Kidney tubule cell (primary cell): ENCODE data around the gene HLX.

Experiments used
- DNase-seq: peaks from one replicate; pipeline ENCODE4 v3.0.0-alpha.2; 2018; ENCODE audit warnings: low spot score

The HLX gene, protein sequence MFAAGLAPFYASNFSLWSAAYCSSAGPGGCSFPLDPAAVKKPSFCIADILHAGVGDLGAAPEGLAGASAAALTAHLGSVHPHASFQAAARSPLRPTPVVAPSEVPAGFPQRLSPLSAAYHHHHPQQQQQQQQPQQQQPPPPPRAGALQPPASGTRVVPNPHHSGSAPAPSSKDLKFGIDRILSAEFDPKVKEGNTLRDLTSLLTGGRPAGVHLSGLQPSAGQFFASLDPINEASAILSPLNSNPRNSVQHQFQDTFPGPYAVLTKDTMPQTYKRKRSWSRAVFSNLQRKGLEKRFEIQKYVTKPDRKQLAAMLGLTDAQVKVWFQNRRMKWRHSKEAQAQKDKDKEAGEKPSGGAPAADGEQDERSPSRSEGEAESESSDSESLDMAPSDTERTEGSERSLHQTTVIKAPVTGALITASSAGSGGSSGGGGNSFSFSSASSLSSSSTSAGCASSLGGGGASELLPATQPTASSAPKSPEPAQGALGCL

DNA sequence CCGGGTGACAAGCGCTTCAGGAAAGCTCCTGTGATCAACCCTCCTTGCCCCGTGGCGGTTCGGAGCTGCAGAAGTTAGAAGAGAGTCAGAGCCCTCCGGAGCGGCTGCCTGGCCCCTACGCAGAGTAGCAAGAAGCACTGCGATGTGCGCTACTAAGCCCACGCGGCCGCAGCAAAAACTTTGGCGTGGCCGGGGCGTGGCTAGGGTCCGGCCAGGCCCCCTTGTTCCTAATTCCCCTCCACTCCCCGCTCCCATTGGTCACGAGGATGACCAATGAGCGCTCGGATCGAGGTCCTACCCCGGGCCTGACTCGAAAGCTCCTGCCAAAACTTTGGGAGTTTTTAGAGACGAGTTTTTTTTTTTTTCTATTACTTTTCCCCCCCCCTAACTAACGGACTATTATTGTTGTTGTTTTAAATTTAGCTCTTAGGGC lies at the start of gene HLX:
TSS of gene HLX (plus strand) at position 368 of the 433 bp plus-strand sequence. CDS start 415 bp downstream, outside the sequence.
- DNase-seq = peak; percentile 78

DNA sequence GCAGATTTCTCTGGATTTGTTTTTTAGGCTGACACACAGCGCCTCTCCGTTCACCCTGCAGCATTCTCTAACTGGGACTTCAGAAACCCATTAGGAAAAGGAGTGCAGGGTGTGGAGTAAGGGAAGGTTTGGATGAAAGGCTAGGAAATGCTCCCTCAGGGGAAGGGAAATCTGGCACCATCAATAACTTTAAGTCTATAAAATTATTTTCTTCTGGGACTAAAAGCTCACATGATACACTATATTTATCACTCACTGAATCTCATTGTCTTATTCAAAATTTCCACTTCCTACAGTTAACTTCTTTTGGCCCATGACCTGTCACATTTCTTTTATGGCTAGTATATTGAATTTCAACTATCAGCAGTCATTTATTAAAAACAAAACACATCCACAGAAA lies 45.8 kb upstream of the HLX start:
- no peak for DNase-seq

DNA sequence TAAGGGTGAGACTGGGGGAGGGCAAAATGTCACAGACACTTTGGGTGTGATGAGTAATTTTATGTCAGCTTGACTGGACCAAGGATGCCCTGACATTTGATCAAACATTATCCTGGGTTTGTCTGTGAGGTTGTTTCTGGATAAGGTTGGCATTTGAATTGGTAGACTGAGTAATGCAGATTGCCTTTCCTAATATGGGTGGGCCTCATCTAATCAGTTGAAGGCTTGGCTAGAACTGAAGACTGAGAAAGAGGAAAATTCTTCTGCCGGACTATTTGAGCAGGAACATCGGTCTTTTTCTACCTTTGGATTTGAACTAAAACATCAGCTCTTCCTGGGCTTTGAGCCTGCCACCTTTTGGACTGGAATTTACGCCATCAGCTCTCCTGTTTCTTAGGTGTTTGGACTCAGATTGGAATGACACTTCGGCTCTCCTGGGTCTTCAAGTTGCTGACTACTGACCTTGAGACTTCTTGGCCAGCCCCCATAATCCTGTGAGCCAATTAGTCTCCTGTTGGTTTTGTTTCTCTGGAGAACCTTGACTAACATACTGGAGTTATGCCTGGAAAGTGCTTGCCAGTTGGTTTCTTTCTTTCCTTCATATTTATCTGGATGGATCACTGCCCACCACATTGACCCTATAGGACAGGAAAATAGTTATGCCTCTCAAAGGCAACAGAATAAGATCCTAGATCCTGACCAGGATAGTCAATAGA lies 44.9 kb upstream of the HLX start:
- no peak for DNase-seq

DNA sequence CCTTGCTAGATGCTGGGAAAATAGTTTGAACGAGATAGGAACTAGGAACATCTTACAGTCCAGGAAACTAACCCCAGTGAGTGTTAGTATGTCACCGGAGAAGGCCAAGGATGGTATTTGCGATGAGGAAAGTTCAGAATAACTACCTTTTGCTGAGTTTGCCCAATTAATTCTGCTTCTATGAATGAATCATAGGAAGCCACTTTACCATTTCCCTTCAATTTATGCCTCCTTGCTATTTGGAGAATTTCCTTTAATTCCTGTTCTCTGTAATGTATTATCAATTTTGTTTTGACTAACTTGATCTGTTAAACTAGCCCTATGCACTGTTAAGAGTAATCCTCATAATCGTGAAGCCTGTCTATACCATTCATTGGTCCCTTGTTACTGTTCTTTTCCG lies 40.7 kb upstream of the HLX start:
- DNase-seq = no peak

DNA sequence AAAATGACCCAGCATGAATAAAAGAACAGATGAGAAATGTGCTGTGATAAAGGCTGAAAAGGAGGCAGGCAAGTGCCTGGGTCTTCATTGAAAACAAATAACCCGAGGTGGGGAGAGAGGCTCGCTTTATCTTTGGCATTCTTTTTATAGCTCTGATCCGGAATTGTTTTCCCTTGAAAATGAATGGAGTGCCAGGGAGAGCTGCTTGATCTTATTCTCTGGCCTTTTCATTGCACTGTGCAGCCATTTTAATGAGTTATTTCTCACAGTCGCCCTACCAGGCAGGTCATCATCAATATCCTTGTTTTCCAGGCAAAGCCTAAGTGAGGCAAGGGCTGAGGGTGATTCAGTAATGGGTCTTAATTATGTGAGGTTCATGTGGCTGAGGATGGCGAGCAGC lies 39.8 kb upstream of the HLX start:
- no peak for DNase-seq

DNA sequence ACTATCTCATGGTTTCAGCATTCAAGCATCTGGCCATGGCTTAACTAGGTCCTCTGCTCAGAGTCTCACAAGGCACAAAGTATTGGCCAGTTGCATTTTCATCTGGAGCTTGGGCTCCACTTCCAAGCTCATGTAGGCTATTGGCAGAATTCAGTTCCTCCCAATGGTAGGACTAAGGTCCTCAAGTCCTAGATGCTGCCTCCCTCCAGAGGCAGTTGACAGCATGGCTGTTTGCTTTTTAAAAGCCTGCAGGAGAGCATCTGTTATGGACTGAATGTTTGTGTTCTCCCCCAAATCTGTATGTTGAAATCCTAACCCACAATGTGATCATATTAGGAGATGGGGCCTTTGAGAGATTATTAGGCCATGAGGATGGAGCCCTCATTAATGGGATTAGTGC lies 38.0 kb upstream of the HLX start:
- no peak for DNase-seq

DNA sequence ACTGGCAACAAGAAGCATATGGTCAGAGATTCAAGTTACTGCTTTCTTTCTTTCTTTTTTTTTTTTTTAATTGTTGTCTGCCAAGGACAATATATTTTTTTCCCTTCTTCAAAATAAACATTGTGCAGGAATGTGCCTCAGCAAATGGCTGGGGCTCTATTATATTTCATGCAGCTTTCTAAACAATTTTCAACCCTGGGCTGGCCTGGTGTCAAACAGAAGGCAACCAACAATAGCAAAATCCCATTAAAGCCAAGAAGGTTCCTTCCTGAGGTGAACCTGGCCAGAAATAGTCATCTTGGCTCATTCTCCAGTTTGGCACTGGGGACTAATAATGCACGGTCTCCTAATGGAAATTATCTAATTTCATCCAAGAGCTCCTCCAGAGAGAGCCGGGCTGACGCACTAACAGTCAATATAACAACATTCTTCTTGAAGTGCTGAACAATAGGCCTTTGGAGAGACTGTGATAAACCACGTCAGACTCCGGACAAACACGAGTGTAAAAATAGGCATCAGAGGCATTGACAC lies 35.7 kb upstream of the HLX start:
- DNase-seq = no peak

DNA sequence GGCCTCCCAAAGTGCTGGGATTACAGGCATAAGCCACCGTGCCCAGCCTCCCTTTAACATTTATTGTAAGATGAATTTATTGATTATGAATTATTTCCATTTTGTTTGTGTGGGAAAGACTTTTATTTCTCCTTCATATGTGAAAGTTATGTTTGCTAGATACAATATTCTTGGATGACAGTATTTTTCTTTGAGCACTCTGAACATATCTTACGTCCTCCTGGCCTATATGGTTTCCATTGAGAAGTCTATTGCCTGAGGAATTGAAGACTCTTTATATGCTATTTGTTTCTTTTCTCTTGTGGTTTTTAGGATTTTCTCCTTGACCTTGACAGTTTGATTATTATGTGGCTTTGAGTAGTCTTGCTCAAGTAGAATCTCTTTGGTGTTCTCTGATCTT lies 26.8 kb upstream of the HLX start:
- DNase-seq = no peak

DNA sequence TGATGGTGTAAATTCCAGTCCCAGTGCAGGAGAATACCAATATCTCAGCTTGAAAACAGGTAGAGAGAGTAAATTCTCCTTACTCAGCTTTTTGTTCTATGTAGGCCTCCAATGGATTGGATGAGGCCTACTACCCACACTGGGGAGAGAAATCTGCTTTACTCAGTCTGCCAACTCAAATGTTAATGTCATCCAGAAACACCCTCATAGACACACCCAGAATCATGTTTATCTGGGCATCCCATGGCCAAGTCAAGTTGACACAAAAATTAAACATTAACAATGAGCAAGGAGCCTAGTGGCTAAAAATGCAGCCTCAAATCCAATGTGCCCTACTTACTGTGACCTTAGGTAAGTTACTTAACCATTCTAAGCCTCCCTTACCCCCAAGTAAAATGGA lies 6.9 kb upstream of the HLX start:
- no peak for DNase-seq

DNA sequence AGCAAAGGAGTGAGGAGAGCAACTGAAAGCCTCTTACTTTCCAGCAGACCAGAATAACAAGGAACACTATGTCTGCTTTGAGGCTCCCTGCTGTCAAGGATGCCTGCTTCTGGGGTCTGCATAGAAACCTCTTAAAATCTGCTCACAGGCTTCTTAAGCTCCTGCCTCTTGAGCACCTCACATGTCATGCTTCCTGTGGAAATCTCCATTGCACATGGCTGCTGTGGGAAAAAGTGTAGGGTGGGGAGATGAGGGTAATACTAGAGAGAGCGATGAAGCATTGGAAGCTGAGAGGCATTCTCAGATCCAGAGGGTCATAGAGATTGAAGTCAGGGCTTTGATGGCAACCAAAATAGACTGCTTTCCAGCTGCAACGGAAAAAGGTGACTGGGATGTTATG lies 6.2 kb upstream of the HLX start:
- no peak for DNase-seq

DNA sequence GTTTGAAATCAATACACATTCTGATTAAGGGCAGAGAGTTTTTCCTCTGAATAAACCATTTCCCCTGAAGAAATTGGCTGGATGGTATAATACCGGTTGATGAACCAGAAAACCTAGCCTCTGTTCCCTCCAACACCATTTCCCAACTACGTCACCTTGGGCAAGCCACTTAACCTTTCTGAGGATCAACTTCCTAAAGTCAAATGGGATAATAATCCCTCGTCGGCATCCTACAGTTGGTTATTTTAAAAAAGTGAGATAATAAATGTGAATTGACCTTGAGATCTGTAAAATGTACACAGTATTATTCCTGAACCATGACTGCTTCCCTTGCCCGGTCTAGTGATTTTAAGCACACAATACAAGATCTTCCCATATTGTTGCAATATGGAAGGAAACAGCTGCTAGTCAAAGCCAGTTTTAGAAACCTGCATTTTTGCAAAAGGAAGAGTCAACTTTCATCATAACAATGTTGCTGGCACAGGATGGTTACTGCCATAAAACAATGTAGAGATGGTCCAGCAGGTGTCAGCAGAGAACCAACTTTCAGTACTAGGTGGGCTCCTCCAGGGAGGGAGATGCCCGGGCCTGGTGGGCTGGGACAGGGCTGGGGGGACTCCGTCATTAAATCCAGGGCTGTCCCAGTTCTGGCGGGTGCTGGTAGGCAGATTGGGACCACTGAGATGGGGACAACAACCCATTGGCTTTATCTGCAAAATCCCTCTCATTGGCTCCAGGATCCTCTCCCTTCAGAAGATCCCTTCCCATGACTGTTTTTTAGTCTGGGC lies 5.2 kb upstream of the HLX start:
- DNase-seq = peak; percentile 29

DNA sequence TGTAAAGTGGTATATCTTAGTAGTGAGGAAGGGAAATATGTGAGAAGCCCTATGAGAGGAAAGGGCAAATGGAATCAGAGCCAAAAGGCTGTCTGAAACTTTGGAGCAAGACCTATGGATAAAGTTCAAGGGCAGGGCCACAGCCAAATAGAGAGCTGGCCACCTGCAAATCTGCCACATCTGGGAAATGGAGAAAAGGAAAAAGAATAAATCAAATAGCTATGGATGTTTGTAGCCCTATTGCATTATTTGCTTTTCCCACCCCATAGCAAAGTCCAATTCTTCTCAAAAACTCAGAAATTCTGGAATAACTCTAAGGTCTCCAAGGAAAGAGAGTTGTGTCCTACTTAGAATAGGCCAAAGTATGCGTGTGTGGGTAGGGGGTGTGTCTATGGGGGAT lies 4.0 kb upstream of the HLX start:
- DNase-seq = no peak

DNA sequence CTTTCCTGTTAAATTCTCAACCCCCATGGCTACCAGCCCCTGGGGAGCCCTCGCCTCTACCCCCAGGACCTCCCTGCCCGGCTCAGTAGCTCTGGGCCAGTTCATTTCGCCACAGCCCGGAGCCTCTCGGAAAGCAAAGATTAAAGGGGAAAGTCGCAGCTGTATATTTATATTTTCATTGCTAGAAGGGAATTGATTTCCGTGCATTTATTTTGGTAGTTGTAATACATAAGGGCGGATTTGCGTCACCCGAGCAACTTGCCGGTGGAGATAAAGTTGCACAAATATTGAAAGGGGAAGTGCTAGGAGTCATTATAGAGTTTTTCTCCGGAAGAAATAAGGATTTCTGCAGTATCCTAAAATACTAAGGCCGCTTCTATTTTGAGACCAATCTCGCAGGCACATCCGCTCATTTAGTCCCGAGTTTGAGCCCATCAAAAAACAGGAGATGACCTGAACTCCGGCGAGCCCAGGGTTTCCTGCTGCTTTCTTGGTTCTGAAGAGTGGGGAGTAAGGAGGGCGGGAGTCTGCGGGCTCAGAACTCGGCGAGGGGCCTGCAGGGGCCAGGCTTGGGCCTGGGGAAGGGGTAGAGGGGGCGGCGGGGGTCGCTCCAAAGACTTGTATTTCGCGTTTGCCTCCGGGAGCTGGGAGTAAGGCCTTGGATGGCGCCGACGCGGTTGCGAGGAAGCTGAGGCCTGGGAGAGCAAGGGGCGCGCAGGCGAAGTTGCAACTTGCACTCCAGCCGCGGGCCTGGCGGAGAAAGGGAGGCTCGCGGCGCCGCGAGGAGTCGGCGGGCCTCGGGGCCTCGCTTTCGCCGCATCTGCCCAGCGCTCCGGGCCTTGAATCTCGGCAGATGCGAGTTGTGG lies 2.5 kb upstream of the HLX start:
- no peak for DNase-seq

DNA sequence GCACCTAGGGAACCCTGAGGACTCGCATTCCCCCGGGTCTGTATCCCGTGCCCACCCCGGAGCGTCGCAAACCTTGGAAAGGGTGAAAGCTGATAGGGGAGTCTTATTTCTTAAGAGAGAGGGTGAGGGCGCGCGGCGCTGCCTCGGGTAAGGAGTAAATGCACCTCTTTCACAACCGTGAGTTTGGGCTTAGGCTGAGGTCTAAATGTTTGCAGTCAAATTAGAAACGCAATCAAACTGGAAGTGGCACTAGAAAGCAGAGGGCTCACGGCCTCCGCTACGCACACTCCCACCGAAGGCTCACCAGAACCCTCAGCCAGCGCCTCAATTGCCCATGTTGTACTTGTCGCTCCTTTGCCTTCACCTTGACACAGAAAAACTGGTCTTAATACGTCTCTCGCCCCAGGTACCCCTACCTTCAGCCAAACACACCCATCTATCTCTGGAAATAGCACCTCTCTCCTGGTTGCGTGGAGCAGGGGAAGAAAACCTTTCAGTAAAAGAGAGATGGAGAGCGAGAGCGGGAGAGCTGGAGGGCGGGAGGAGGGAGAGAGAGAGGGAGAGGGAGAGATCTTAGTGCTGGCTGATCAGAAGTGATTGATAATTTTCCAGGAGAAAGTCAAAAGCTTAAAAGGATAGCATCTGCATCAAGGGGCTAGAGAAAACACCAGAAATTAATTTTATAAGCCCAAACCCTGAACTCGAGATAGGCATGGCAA lies 1.7 kb upstream of the HLX start:
- DNase-seq = no peak

DNA sequence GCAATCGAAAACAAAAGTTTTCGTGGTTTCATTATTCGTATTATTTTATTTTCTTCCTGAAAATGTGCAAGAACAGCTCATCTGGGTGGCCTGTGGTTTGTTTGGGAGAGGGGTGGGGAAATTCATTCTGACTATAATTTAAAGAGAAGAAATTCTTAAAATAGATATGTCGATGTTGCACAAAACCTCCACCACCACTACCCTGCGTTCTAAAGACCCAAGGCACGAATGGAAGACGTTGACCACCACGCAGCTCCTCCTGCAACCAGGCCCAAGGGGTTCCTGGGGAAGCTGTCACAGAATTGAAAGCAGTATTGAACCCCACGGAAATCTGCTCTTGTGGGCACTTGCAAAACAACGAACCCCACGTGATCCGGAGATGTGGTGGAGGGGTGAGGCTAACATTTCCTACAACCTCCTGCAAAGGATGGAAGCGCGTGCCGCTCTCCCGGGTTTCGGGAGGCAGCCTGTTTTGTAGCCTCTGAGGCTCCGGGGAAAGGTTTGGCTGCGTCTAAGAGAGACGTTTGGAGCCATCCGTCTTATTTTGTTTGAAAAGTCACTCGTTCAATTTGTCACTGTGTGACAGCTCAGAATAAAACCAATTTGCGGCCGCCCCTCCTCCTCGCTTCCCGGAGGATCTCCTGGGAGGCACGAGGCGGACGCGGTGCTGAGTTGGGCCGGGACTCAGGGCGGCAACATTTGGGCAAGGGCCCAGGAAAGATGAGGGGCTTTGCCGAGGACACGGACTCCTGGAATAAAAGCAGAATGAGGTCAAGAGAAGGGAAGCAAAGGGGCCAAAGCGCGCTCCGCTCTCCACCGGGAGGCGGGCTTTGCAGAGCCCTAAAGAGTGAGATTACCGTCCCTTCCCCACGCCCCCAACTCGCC lies 810 bp upstream of the HLX start:
- no peak for DNase-seq

DNA sequence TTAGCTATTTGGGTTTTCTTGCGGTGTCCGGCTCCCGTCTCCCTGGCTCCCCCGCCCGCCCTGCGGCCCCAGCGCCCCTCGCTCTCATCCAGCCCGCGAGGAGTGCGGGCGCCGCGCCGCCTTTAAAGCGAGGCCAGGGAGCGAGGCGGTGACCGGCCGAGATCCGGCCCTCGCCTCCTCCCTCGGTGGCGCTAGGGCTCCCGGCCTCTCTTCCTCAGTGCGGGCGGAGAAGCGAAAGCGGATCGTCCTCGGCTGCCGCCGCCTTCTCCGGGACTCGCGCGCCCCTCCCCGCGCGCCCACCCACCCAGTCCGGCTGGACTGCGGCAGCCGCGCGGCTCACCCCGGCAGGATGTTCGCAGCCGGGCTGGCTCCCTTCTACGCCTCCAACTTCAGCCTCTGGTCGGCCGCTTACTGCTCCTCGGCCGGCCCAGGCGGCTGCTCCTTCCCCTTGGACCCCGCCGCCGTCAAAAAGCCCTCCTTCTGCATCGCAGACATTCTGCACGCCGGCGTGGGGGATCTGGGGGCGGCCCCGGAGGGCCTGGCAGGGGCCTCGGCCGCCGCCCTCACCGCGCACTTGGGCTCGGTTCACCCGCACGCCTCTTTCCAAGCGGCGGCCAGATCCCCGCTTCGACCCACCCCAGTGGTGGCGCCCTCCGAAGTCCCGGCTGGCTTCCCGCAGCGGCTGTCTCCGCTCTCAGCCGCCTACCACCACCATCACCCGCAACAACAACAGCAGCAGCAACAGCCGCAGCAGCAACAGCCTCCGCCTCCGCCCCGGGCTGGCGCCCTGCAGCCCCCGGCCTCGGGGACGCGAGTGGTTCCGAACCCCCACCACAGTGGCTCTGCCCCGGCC lies 492 bp downstream of the HLX start:
- DNase-seq = peak; percentile 46

DNA sequence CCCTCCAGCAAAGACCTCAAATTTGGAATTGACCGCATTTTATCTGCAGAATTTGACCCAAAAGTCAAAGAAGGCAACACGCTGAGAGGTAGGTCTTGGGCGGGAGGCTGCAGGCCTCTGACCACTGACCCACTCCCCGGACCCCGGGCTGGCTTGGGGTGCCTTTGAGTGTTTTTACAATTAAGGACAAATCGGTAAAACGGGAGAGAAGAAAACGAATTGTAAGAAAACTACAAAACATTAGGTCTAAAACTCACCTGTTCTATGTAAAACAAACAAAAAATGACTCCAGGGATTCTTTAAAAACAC lies 1.1 kb downstream of the HLX start:
- no peak for DNase-seq

DNA sequence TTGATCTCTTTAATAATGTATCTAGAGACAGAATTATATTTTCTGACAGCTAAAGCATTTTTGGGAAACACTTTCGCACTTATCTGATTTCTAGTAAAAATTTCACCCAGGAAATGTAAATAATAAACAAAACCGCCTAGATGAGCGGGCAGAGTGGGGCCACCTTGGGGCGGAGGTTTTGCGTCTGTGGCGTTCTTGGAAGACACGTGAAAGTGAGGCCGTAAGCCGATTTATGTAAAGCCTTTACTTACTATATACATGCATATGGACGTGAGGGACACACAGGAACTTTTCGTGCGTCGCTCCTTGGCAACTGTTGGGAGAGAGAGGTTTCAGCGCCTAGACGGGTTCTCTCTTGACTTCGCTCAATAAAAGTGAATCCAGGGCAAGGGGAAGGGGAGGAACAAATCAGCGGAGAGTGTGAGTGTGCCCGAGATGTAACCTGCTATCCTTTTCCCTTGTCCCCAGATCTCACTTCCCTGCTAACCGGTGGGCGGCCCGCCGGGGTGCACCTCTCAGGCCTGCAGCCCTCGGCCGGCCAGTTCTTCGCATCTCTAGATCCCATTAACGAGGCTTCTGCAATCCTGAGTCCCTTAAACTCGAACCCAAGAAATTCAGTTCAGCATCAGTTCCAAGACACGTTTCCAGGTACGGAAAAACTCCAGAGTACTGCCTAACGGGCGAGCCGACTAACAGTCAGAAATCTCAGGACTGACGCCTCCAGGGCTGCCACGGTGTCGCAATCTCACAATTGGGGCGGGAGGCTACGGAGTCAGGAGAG lies 1.7 kb downstream of the HLX start:
- no peak for DNase-seq
